ENCODE data around the gene NOC3L.
"Not testable (repeated sequence)": the region's sequence is repeated elsewhere in the genome, so short reads cannot be mapped to it uniquely, and the experiment has no call there.

Gene NOC3L

GRCh38 chr10:94362360-94363250 lies at the start of gene NOC3L:
NOC3L (minus strand) TSS chr10:94362939; CDS start chr10:94362838, 101 bp downstream.
- peak; percentile 85 for DNase-seq

- DNase-seq, result no peak
Measured at GRCh38 chr10:94412449-94412848, 49.7 kb upstream of the NOC3L start.

- DNase-seq, result no peak
Measured at GRCh38 chr10:94411304-94411703, 48.6 kb upstream of the NOC3L start.

- no peak for DNase-seq
Measured at GRCh38 chr10:94409021-94409657, 46.4 kb upstream of the NOC3L start.

- no peak for DNase-seq
Measured at GRCh38 chr10:94407668-94408067, 44.9 kb upstream of the NOC3L start.

GRCh38 chr10:94405406-94405805 lies 42.7 kb upstream of the NOC3L start:
- DNase-seq, result no peak

GRCh38 chr10:94403380-94404213 lies 40.9 kb upstream of the NOC3L start:
- peak; percentile 55 for DNase-seq

- DNase-seq, result no peak
Measured at GRCh38 chr10:94402843-94403379, 40.2 kb upstream of the NOC3L start.

- peak; percentile 88 for DNase-seq
Measured at GRCh38 chr10:94402204-94402842, 39.6 kb upstream of the NOC3L start, which contains the start of gene TBC1D12. TBC1D12 (plus strand) TSS chr10:94402541; CDS start chr10:94402614, 73 bp downstream.

GRCh38 chr10:94398762-94399161 lies 36.0 kb upstream of the NOC3L start:
- DNase-seq, result no peak

- no peak for DNase-seq
Measured at GRCh38 chr10:94397549-94398370, 35.0 kb upstream of the NOC3L start.

- not testable (repeated sequence) for DNase-seq
Measured at GRCh38 chr10:94392117-94392516, 29.4 kb upstream of the NOC3L start.

- DNase-seq, result not testable (repeated sequence)
Measured at GRCh38 chr10:94385733-94386132, 23.0 kb upstream of the NOC3L start.

- DNase-seq, result no peak
Measured at GRCh38 chr10:94383530-94383929, 20.8 kb upstream of the NOC3L start.

- DNase-seq, result no peak
Measured at GRCh38 chr10:94376865-94377264, 14.1 kb upstream of the NOC3L start.

GRCh38 chr10:94375374-94375773 lies 12.6 kb upstream of the NOC3L start:
- DNase-seq, result no peak

GRCh38 chr10:94370501-94370900 lies 7.8 kb upstream of the NOC3L start:
- no peak for DNase-seq

GRCh38 chr10:94366382-94366781 lies 3.6 kb upstream of the NOC3L start:
- DNase-seq, result no peak

- DNase-seq, result no peak
Measured at GRCh38 chr10:94364482-94364881, 1.7 kb upstream of the NOC3L start.

- no peak for DNase-seq
Measured at GRCh38 chr10:94363251-94363565, 469 bp upstream of the NOC3L start.

- DNase-seq, result no peak
Measured at GRCh38 chr10:94361171-94361794, 1.5 kb downstream of the NOC3L start.
